HG03108 (cell line): ENCODE results near the gene UBIAD1.

Source experiments
- ATAC-seq: cut with Tn5 transposase; IDR thresholded peaks from one replicate; pipeline ENCODE4 v1.9.1; 2021; ENCODE audit warnings: moderate library complexity; ENCODE audit not compliant: unreplicated experiment

UBIAD1 gene

DNA sequence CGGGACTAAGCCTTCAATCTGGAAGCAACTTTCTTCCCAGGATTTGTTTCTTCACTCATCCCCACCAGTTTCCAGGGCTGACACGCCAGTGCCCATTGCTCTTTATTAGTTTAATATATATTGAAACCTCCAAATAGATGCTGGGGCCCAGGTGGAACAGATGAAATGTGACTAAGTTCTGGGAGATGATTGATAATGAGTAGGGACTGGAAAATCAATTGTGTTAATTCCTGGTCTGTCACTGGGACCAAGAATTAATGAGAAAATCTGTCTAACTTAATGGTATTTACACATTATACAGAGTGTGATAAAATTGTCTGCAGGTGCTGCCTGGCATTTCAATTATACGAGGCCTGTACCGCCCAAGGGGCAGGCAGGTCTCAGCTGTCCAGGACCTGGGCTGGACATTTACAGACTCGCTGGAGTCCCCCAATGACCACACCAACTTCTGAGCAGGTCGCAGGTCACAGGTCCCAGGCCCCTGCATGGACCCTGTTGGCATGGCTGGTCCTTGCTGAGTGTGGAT lies 35.8 kb downstream of the UBIAD1 start:
- ATAC-seq, result no peak

DNA sequence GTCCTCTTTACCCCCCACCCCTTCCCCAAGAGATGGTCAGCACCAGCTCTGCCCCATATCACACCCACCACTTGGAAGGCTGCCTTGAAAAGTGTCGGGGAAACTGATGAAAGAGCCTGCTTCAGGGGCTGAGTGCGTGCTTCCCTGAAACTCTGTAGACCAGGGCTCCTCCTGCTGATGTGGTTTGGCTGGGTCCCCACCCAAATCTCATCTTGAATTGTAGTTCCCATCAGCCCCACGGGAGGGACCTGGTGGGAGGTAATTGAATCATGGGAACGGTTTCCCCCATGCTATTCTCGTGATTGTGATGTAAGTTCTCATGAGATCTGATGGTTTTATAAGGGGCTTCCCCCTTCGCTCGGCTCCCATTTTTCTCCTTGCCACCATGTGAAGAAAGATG lies 36.4 kb downstream of the UBIAD1 start:
- ATAC-seq, result no peak

DNA sequence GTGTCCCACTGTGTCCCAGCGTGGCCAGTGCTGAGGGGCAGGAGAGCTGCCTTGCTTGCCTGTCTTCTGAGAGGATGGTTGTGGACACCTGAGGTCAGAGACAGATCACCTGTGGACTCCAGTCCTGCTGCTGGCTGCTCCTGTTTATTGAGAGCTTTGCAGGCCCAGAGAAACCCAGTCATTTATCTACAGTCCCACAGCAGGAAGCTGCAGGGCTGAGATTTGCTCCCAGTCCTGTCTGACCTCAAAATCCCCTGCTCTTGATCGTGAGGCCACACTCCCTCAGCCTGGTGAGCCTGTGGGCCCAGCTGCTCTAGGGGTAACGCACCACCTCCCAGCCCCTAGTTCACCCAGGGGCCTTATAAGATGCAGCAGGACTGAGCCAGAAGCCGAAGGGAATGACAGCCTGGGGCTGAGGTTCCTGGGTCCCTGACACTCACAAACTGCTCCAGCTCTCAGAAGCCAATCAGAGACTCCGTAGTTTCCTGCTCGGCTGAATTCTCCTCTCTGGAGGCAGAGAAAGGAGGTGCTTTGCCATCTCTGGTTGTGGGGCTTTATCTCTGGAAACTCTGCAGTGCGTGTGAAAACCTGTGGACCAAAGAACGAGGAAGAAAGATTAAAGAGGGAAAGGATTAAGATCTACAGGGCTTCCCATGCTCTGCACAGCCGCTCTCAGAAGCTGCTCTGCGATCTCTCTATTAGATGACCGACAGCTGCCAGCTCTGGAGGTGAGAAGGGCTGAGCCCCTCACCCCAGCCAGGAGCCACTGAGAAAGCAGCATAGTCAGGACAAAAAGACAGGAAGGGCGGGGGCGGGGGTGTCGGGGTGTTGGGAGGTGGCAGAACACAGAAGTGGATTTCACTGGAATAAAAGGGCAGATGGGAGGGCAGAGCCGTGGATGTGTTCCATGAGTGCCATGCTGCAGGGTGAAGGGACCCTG lies 39.1 kb downstream of the UBIAD1 start:
- ATAC-seq, result no peak

DNA sequence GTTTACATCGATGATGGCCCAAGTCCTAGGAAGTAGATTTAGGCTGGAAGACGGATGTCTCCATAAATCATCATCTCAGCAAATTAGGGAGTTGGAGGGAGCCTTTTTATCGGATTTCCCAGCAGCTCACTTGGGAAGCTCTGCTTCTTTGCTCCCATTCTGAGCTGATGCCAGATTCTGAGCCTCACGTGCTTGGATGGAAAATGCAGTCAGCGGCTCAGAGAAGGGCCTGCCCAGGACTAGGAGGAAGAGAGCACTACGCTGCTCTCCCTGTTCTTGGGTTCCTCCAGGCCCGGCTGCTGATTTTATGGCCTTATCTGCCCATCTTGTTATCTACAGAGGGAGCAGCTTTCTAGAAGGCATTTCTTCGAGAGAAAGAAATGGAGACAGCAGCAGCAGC lies 42.0 kb downstream of the UBIAD1 start:
- ATAC-seq, result no peak

DNA sequence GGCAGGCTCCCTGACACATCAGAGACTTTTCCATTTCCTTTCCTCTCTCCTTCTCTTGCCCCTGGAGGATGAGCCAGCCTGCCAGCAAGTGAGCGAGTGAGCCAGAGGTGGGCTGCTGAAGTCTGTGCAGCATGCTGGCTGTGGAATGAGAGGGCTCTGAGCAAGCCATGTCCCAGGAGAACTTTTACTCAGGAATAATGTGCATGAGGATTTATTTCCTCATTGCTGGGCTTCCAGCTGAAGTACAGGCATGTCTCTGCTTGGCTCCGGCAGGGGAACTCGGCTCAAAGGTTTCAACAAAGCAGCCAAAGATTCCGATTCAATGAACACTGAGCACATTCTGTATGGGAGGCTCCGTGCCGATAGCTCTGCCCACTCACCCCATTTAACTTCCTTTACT lies 43.7 kb downstream of the UBIAD1 start:
- no peak for ATAC-seq

DNA sequence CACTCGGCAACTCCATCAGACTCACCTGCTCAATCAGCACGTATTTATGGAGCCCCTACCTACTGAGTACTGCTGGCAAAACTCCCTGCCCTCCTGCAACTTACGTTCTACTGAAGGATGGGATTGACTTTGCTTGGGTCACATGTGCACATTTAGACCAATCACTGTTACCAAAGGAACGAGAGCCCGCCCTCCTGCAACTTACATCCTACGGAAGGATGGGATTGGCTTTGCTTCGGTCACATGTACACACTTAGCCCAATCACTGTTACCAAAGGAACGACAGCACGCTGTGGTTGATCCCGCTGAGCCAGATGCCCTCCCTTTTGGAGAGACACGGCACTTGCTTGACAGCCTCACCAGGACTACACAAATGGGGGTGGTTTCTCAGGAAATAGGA lies 46.0 kb downstream of the UBIAD1 start:
- ATAC-seq, result no peak

DNA sequence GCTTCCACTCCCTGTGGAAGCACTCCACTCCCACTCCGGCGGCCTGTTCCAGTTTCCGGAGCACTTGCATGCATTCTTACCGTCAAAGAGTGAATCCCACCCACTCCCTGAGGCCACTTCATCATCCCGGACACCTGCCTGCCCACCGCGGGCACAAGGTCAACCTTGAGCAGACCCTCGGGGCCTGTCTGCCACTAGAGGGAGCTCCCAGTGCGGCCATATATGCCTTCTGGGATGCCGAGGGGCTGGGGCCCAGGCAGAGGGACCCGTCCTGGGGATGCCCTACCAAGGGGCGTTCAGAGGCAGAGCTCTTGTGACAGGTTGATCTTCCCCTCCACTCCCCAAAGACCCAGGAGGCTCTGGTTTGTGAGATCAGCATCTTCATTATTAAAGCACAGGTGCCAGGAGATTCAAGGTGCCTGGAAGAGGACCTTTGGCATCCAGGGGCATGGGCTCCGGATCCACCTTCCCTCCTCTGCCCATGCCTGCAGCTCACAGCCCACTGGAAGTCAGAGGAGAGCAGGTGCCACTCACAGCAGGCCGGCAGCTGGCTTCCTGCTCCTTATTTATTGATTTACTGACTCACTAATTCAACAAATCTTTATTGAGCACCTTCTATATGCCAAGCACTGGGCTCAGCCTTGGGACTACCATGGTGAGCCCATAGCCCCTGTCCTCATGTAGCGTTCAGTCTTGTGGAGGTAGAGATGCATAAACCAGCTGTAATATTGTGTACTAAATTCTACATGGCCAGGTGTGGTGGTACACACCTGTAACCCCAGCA lies 47.3 kb downstream of the UBIAD1 start:
- ATAC-seq, result no peak

DNA sequence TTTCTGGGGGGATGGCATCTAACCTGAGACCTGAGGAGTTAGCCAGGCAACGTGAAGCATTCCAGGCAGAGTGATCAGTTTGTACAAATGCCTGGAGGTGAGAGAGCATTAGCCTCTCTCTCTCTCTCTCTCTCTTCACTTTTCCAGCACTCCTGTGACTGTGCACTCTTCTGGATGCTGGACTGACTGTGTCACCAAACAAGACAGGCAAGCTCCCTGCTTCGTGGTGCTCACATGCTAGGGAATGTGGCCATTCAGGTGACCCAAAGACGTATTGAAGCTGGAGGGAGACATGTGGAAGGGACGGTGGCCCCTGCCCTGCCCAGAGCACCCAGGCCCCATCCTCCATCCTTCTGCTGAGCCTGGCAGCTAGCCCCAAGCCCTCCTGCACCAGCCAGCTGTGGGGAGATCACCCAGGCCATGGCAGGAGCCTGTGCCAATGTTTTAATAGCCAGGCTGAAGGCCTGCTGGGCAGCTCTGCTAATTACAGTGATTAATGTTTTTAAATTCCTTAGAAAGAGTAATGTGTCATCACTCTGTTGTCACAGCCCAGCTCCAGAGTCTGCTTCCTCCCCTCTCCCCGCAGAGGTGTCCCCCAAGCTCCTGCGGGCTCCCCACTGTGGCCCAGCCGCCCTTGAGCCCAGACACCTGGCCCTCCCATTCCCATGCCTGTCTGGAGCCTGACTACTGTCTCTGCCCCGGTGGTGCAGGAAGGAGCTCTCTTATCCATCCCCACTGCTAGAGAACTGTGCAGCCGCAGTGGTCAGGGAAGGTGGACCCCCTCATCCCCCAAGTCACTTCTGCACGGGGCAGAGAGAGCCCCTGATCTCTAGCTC lies 48.9 kb downstream of the UBIAD1 start:
- no peak for ATAC-seq

DNA sequence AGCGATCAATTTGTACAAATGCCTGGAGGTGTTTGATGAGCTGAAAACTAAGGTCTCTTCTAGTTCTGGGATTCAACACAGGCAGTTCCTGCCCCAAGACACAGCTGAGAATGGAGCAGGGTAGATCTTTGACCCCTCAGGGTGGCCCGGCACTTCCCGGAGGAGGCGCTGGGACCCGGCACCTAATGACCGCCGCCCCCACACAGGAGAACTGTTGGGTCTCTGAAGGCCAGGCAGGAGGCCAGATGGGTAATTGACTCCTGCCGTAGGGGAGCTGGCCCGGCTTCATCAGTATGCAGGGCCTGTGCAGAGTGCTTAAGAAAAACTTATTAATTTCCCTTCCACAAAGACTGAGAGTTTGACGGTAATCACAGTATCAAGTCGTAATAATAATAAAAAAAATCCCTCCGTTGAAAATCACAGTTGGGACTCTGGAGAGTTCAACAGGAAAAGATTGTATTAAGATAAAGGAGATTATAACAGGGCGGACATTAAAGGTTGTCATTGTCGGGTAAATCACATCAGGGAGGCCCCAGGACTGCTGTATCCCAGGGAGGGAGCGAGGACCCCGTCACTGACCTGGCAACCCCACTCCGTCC lies 51.7 kb downstream of the UBIAD1 start:
- ATAC-seq, result no peak

DNA sequence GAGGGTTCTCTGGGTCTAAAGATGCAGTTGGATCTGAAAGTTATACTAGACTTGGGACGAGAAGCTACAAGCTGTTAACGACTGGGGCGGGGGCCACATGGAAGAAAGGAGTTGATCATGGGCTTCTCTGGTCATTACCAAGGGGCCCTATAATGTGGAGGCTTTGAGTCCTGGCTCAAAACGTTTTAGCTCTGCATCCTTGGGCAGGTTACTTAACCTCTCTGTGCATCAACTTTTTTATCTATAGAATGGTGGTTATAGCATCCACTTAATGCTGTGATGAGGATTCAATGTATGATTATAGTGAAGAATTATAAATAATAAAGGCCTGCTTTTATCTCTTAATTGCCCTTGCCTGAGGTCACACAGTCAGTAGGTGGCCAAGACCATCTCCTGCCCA lies 53.1 kb downstream of the UBIAD1 start:
- ATAC-seq, result no peak

DNA sequence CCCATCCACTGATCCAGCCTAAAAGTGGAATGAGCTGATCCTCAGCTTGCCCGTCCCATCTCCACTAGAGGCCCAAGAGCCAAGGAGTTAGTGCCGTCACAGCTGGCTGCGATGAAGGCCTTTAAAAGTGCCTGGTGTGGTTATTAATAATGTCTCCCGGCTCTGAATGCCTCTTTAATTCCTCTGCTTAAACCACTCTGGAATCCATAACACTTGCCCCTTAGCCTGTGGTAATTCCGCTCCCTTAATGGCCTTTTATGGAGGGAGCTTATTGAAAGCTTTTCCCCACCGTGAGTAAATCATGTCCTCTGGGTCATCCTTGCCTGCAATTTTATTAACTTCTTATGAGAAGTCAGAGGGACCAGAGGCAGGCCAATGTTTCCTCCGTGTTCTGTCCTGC lies 55.4 kb downstream of the UBIAD1 start:
- ATAC-seq, result no peak

DNA sequence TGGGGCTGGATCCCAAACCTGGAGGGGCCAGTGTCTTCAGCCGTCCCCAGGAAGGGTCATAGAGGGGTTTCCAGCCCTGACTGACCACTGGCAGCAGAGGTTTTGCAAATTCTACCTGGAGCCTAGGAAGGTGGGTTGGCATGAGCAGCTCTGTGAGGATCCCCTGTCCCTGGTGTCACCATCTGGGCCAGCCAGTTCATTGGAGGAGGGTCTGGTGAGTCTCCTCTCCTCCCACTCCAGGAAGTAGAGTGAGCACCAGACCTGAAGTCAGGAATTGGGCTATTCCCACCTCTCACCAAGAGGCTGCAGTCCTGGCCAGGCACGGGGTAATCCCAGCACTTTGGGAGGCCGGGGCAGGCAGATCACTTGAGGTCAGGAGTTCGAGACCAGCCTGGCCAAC lies 57.4 kb downstream of the UBIAD1 start:
- no peak for ATAC-seq

DNA sequence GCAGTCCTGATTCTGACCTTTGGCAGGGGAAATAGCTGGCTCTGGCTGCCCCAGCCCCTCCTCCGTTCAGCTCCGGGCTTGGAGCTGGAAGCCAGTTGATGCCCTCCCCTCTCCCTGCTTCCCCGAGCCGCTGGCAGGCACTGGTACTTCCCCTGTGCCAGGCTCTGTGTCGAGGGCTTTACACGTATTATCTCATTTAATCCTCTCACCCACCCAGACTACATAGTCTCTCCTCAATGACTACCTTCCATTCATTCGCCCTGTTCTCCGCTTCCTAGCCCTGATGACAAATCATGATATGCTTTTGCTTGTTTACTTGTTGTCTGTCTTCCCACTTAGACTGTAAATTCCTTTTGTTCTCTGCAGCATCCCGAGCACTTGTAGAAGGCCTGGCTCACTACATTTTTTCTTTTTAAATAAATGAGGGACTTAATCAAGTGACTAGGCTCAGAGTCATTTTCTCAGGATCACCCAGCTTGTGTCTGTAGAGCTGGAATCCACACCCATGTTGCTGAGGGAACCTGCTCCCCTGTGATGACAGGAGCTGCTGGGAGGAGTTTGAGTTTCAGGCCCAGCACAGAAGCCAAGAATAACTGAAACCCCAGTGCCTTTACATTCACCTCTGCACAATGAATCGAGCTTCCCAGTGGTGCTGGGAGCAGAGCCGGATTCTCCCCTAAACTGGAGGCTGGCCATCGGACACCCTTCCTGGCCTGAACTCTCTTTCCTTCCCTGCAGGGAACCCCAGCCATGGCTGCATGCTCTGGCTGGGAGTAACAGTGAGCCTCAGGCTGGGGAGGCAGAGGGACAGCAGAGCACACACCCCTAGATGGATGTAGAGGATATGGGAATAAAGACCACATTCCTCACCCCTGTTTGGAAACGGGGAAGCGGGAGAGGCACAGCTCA lies 58.3 kb downstream of the UBIAD1 start:
- no peak for ATAC-seq

DNA sequence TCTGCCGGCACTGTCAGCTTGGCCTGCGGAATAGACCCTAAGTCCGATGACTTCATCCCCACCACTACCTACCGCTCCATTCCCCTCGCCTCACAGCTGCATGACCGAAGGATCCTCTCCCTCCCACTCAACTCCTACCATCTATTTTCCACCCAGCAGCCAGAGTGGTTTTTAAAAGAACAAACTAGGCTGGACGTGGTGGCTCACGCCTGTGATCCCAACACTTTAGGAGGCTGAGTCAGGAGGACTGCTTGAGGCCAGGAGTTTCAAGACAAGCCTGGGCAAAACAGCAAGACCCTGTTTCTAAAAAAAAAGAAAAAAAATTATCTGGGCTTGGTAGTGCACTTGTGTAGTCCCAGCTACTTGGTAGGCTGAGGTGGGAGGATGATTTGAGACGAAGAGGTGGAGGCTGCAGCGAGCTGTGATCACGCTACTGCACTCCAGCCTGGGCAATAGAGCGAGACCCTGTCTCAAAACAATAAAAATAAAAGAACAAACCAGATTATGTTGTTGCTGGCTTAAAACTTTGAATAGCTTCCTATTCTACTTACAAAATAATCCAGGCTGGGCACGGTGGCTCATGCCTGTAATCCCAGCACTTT lies 59.0 kb downstream of the UBIAD1 start:
- ATAC-seq, result no peak

DNA sequence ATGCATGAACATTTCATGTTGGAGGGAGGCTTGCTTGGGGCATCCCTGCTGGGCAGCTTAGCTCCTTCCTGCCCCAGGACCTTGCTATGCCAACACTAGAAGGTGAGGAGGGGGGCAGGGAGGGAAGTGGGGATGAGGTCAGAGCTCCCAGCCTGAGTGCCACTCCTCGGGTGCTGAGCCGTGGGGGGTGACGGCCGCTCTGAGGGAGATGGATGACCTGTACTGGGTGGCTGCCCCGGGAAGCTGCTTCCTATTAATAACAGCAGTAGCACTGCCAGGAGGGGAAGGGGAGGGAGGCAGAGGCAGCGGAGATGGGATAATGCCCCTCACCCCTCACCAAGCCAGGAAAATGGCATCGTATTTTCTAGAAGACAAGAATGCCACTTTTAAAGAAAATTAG lies 60.6 kb downstream of the UBIAD1 start:
- no peak for ATAC-seq

DNA sequence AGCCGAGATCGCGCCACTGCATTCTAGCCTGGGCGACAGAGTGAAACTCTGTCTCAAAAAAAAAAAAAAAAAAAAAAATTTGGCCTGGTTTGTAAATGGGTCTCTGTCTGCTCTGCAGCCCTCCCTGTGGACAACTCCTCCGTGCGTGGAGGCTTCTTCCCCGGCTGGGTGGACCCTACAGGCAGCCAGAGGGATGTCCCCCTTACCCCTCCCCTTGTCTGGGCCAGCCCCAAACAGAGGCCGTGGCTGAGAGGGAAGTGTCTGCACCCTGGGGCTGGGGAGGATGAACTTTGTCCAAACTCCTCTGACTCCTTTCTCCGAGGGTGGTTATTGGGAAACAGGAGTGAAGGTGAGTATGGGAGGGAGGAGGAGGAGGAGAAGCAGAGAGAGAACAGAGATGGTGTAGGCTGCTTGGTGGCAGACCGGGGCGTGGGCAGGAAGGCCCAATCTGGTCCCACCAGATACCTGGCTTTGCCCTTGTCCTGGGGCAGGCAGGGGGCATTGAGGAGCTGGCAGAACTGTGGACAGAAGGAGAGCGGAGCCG lies 61.3 kb downstream of the UBIAD1 start:
- ATAC-seq, result no peak

DNA sequence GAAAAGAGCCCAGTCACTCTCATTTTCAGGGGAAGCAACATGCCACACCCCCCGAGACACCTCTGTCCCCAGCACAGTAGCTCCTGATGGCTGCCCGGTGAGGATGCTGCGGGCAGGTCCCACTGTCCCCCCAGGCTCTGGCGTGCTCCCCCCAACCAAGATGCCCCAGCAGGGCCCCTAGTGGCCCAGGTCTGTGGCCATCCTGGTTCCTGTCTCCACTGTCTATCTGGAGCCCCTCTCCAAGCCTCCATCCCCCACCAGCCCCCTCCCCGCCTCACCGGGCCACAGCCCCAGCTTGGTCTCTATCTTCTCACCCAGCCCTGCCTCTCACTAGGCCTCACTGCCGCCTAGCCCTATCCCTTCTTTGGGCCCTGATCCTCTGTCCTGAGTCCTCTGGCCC lies 61.8 kb downstream of the UBIAD1 start:
- no peak for ATAC-seq

DNA sequence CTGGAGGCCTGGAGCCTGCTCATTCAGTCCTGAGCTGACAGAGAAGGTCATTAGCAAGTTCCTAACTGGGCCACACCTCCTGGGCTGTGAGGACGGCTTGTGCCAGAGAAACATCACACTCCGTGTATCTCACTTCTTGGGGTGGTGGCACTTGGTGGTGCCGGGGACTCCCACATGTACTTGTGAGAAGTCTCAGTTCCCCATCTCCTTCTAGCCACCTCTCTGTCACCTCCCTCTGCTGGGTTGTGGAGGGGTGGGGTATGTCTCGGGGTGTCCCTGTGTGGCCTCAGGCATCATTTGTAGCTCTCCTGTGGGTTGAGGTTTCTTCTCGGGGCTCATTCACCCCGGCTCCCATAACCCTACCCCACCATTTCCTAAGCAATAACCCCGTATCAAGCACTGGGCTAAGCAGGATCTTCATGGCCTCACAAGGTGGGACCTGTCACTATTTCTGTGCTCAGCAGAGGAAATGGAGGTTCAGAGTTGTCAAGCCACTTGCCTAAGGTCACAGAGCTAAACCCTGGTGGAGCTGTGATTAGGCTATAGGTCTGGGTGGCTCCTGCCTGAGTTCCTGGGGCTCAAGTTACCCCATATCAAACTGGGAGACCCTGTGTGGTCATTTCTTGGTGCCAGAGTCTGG lies 62.5 kb downstream of the UBIAD1 start:
- peak; percentile 77 for ATAC-seq
